Upper lobe of right lung (tissue), 1 donor: ENCODE measurements around the gene DPYD. TPM values are rescaled to one million over a fixed set of nuclear protein-coding genes. Genes with fewer than 3 reads are reported as not detected.

Source experiments
- ATAC-seq: fragments of 200-7000 bp; cut with Tn5 transposase; one replicate; pipeline ENCODE4 v1.9.1; 2020; ENCODE audit warnings: mild to moderate bottlenecking, moderate library complexity
- DNase-seq: peaks from one replicate; pipeline ENCODE4 v3.0.0-alpha.2; 2020
- H3K27ac ChIP-seq: fragments of 200-600 bp; one replicate; pipeline ENCODE4 v1.8.0; 2022
- H3K27me3 ChIP-seq: fragments of 200-600 bp; one replicate; pipeline ENCODE4 v1.8.0; 2022; ENCODE audit warnings: mild to moderate bottlenecking
- H3K36me3 ChIP-seq: fragments of 200-600 bp; one replicate; pipeline ENCODE4 v1.8.0; 2022
- H3K4me1 ChIP-seq: fragments of 200-600 bp; one replicate; pipeline ENCODE4 v1.8.0; 2022
- H3K4me3 ChIP-seq: fragments of 200-600 bp; one replicate; pipeline ENCODE4 v1.8.0; 2022; ENCODE audit warnings: mild to moderate bottlenecking
- H3K9me3 ChIP-seq: fragments of 200-600 bp; one replicate; pipeline ENCODE4 v1.8.0; 2022
- intact Hi-C: fragments of 100-400 bp; cut with DNase I; formaldehyde crosslinking; loops from one replicate; pipeline ENCODE4 v1.11.0; 2022
- total RNA-seq: library from RNA; stranded (reverse); fragmentation: NEBNext Ultra II Directional; extraction: Animal tissue kit (Norgen Biotek cat#: 25700); gene quantifications from one replicate; pipeline ENCODE4 v1.2.1, GENCODE V29; 2021
- TF ChIP-seq, protein P1 (sequence below): fragments of 200-600 bp; IDR thresholded peaks from one replicate; pipeline ENCODE4 v1.8.0; 2022; ENCODE audit warnings: antibody characterized with exemption
- donor health status: DM: no; HTN: yes; CAD: no; lungs with severe emphysema.

DPYD gene
- total RNA-seq, 1 donor from 2014 or later: 82.7 TPM

DNA sequence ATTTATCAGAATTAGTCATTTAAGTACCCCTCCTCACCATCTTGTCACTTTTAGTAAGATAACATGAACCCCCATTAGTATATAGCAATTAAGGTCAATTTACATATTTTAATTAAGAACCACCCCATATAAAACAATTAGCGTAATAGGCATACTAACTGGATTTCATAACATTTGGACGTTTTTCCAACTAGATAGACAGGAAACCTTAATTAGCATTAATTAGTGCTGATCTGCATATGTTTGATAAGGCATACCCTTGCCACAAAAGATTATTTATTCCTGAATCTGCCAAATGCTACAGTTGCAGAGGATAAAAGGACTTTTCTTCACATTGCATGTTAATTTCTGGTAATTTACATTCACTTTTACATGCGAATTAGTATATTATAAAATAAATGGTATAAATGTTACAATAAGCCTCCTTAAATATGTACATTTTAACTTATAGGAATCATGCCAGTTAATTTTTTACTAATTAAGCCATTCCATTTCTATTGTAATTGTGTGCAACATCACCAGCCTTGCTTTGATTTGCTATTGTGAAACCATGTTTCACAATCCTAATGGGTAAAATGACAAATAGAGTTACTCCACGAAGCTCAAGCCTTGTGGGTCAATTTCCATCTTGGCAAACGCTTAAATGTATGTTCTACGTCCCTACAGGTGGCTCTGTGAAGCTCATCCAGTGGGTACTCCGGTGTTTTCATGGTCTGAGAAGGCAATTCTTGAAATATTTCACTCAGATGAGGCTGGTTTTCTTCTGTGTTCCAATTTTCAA lies 469.6 kb downstream of the DPYD start:
- H3K4me1 ChIP-seq: no peaks in the 10 kb centered on the region
- no peak overlapping the region for H3K4me3 ChIP-seq
- no peak overlapping the region for H3K27ac ChIP-seq
- no peaks in the 10 kb centered on the region for H3K9me3 ChIP-seq
- TF ChIP-seq, protein P1, sequence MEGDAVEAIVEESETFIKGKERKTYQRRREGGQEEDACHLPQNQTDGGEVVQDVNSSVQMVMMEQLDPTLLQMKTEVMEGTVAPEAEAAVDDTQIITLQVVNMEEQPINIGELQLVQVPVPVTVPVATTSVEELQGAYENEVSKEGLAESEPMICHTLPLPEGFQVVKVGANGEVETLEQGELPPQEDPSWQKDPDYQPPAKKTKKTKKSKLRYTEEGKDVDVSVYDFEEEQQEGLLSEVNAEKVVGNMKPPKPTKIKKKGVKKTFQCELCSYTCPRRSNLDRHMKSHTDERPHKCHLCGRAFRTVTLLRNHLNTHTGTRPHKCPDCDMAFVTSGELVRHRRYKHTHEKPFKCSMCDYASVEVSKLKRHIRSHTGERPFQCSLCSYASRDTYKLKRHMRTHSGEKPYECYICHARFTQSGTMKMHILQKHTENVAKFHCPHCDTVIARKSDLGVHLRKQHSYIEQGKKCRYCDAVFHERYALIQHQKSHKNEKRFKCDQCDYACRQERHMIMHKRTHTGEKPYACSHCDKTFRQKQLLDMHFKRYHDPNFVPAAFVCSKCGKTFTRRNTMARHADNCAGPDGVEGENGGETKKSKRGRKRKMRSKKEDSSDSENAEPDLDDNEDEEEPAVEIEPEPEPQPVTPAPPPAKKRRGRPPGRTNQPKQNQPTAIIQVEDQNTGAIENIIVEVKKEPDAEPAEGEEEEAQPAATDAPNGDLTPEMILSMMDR: no peak
- DNase-seq (no peak), ATAC-seq (no peak)
- H3K36me3 ChIP-seq: peaks cover 5% of the 10 kb centered on the region
- no peaks in the 10 kb centered on the region for H3K27me3 ChIP-seq
- intact Hi-C loops: no loop called here

DNA sequence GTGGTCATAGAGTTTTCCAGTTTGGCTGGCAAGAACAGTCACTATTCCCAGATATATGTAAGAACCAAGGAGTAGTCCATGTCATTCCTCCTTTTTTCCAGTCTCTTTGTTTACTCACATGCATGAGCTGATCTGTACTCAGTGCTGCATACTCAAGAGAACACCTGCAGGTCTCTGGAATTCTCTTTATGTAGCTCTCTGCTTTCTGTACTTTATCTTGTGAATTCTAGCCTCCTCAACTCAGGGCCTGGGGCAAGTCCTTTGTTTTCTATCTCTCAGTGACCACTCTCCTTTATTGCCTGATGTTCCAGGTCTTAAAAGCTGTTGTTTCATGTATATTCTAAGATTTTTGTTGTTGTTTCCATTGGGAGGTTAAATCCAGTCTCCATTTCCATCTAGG lies 478.9 kb downstream of the DPYD start:
- Histone ChIP-seq H3K27ac (no peak overlapping the region), H3K4me1 (no peaks in the 10 kb centered on the region), H3K4me3 (no peak overlapping the region), H3K27me3 (no peaks in the 10 kb centered on the region), H3K9me3 (no peaks in the 10 kb centered on the region), H3K36me3 (no peaks in the 10 kb centered on the region)
- DNase-seq (no peak), ATAC-seq (no peak)
- TF ChIP-seq, protein P1: no peak
- intact Hi-C loops: no loop called here

DNA sequence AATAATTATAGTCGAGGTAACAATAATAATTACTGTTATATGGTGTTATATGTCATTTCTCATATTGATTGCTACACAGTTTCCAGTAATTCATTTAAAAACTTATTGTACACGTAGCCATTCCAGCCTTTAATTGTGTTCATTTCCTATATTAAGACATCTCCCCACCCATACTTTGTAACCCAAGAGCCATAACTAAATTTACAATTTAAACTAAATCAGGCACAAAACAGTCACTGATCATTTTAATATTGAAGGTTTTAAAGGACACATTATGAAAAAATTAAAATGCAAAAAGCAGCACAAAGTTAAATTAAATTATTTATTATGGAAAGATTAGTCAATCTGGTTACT lies 487.0 kb downstream of the DPYD start:
- ATAC-seq: no peak
- TF ChIP-seq, protein P1: no peak
- Histone ChIP-seq H3K9me3 (no peaks in the 10 kb centered on the region), H3K27me3 (no peaks in the 10 kb centered on the region), H3K4me3 (no peak overlapping the region), H3K27ac (no peak overlapping the region), H3K36me3 (no peaks in the 10 kb centered on the region), H3K4me1 (no peaks in the 10 kb centered on the region)
- DNase-seq: no peak
- intact Hi-C loops: no loop called here

DNA sequence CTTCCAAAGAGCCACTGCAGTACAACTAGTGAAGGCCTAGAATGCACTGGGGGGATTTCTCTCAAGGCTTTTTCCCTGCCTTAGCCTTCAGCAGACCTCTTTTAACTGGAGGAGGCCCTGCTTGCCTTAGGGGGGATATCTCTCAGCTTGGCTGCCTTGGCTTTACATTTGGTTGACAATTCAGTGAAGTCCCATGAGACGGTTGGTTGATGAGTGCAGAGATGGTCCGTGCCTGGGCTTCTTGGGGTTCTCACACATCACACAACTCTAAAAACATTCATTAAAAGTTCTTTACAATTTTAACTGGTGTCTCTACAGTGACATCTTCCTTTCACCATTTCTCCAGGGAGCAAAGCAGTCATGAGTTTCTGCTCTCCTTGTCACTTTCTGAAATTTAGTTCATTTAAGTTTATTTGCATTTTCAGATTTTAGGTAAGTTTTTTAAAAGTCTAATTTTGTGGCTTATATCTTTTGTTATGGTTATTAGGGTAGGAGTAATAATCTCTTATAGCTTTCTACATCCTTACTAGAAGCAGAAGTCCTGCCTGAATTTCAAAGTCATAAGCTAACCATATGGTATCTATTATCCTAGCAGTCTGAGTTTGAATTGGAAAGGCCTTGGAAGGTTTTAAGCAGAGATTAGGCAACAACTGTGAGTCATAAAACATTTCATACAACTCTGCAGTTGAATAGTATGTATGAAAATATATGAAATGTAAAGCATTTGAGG lies 487.6 kb downstream of the DPYD start:
- ATAC-seq (no peak), DNase-seq (no peak)
- Histone ChIP-seq H3K27ac (no peak overlapping the region), H3K27me3 (no peaks in the 10 kb centered on the region), H3K36me3 (no peaks in the 10 kb centered on the region), H3K4me3 (no peak overlapping the region), H3K4me1 (no peaks in the 10 kb centered on the region), H3K9me3 (no peaks in the 10 kb centered on the region)
- intact Hi-C loops: no loop called here
- TF ChIP-seq, protein P1: no peak

DNA sequence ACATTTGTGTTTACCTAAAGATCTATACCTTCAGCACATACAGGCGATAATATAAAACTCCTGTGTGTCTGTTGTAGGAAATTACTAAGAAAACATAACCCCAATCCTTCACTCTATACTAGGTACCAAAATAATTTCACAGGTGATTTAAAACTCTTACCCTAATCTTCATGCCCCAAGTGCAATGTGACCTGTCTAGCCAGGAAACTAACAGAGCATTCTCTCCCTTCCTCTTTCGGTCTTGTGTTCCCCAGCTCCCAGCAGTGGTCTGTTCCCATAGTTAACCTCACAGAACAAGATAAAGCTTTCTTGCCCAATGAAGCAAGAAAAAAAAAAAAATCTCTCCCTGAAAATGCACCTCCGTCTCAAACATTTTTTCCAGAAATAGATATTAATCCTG lies 493.5 kb downstream of the DPYD start:
- Histone ChIP-seq H3K9me3 (no peaks in the 10 kb centered on the region), H3K4me1 (no peaks in the 10 kb centered on the region), H3K36me3 (no peaks in the 10 kb centered on the region), H3K4me3 (no peak overlapping the region), H3K27me3 (no peaks in the 10 kb centered on the region), H3K27ac (no peak overlapping the region)
- DNase-seq (no peak), ATAC-seq (no peak)
- intact Hi-C loops: no loop called here
- TF ChIP-seq, protein P1: no peak
